Activated CD4-positive, alpha-beta T cell treated with anti-CD3 and anti-CD28 coated beads, Interleukin-2, amount 50 U/mL, for 24 hours (primary cell): ENCODE measurements around the gene DNAJA2.
"Not testable (repeated sequence)": the region's sequence is repeated elsewhere in the genome, so short reads cannot be mapped to it uniquely, and the experiment has no call there.

Experiments
- DNase-seq, 2 donors: peaks; one replicate each; pipeline ENCODE4 v3.0.0-alpha.2; 2020; ENCODE audit warnings: low read depth in 1 of 2, low spot score in 1 of 2

Gene DNAJA2

GRCh38 chr16:46975908-46976470 lies 2.5 kb upstream of the DNAJA2 start:
- DNase-seq, result no peak

GRCh38 chr16:46975165-46975564 lies 1.7 kb upstream of the DNAJA2 start:
- DNase-seq, result no peak

GRCh38 chr16:46974352-46974751 lies 878 bp upstream of the DNAJA2 start:
- DNase-seq, result no peak

DNA sequence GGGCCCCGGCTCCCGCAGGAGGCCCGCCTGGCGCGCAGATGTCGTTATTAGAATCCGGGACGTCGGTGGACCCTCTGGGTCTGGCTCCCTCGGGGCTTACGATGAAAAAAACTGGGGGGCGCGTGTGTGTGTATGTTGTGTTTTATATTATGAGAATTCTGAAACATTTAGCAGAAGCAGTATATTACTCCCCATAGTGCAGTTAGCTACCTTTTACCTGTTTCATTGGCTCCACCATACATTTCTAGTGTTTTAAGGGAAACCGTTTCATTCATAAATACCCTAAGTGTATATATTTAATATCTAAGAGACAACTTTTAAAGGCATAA lies 486 bp upstream of the DNAJA2 start:
- no peak for DNase-seq

- DNase-seq, result peak in 1 of 2 donors; percentile 28
Observed at GRCh38 chr16:46972429-46973206, 856 bp downstream of the DNAJA2 start.

GRCh38 chr16:46971271-46971670 lies 2.2 kb downstream of the DNAJA2 start:
- DNase-seq, result no peak

DNA sequence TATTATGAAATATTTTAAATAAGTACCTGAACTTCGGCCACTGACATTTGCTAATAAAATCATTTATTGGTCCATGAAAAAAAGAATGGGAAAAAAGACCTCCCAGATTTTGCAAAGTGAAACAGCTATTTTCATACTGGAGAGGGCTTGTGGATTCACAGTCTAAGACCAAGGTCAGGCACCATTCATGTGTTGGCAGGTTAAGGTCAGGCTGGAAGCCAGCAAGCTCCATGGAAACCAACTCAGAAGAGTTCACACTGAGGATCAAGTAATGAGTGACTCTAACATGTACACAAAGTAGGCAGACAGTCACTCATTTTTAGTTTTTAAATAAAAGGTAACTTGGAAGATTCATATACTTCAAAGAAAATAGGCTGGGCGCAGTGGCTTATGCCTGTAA lies 3.4 kb downstream of the DNAJA2 start:
- DNase-seq, result no peak

DNA sequence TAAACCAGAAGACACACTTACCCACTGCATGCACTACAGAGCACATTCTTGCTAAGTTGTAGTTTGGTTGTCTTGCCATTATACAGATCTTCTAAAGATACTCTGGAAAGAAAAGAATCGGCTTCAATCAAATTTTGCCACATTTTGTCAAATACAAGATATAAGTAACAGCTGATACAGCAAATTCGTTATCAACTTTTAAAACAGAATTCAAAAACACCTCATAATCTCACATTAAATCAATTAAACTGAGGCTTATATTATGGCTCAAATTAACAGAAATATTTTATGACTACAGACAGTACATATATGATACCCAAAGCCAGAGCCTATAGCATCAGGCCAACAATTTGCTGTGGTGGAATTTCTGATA lies 5.4 kb downstream of the DNAJA2 start:
- DNase-seq, result no peak

DNA sequence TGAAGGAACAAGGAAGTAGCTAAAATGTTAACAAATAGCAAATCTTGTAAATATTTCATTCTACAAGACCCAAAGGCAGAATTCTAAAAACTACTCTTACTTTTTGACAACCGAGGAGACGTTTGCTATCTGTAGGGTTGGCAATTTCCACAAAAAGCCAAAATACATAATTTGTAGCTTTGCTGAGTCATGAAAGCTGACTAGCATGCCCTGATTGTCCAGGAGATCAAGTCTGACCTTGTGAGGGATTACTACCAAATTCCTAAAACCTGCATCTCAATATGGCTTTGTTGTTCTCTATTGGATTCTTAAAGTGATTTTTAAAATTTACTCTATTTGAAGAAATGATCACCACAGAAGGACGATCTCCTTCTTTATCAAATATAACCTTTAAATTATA lies 10.8 kb downstream of the DNAJA2 start:
- DNase-seq, result no peak

DNA sequence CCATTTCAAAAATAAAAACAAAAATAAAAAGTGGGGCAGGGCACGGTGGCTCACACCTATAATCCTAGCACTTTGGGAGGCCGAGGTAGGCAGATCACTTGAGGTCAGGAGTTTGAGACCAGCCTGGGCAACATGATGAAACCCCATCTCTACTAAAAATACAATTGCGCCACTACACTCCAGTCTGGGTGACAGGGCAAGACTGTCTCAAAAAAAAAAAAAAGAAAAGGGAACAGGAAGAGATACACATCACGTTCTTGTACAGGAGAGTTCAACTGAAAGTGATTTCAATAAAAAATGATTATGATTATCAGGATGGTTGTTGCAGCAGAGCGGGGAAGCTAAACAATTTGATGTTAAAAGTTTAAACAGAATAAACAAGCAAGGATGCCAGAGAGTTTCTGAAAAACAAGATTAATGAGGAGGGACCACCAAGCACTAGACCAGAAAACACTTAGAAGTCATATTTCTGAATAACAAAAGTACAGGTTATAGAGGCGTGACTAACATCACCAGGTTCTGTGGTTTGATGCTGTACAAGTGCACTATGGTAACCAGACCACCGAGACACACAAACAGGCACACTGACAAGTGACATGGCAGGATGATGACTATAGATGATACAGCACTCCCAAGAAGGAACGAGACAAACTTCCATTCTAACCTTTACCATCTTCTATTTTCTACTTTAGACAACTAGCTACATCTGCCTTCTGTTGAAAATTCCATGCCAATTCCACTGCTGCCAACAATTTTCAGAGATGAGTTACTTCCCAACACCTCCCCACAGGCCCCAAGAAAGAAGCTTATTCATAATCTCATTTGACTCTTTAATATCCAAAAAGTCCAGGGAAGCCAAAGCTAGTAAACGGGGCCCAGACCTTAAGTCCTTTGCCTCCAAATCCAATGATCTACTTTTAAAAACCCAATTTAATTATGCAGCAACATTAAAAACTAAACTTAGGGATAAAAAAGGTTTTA lies 11.8 kb downstream of the DNAJA2 start:
- no peak for DNase-seq

- no peak for DNase-seq
Observed at GRCh38 chr16:46954562-46954961, 18.9 kb downstream of the DNAJA2 start.

GRCh38 chr16:46950009-46950408 lies 23.5 kb downstream of the DNAJA2 start:
- no peak for DNase-seq

DNA sequence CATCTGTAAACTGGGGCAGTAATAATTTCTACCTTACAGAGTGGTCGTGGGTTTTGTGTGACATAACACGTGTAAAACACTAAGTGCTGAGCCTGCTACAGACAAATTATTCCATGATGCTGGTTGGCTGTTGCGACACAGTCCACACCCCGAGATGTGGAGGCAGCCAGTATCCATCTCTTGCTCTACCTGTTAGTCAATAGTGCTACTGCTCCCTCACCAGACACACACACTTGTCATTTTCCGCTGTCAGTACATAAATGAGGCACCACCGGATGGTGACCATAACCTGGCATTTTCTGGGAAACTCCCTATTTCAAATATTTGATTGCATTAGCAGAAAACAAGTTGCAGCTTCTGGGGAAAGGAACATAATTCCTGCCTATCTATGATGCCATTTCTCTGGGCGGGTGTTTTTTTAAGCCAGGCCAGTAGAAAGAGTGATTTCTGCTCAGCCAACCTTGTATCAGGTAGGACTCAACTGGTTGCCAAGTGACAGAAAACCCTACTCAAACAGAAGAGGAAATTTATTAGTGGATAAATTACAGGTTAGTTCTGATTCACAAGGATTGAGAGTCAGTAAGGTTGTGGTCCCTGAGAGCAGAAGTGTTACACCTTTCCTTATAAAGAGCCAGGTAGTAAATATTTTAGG lies 24.1 kb downstream of the DNAJA2 start:
- DNase-seq, result no peak

DNA sequence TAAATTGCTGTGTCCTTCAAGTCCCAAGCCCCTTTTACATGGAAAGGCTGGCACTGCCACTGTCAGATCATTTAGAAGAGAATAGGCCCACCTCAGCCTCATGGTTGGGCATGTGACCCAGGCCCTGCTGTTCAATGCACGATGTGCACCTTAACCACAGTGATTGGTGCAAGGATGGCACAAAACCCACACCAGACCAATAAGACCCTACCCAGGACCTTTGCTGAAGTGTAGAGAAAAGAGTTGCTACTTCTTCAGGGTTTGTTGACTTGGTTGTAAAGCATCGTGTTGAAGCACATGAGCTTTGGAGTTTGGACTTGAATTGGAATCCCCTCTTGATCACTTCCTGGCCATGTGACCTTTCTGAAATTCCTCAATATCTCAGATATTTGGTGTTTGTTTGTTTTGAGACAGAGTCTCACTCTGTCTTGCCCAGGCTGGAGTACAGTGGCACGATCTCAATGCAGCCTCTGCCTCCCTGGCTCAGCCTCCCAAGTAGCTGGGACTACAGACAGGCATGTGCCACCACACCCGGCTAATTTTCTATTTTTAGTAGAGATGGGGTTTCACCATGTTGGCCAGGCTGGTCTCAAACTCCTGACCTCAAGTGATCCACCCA lies 24.8 kb downstream of the DNAJA2 start:
- no peak for DNase-seq

DNA sequence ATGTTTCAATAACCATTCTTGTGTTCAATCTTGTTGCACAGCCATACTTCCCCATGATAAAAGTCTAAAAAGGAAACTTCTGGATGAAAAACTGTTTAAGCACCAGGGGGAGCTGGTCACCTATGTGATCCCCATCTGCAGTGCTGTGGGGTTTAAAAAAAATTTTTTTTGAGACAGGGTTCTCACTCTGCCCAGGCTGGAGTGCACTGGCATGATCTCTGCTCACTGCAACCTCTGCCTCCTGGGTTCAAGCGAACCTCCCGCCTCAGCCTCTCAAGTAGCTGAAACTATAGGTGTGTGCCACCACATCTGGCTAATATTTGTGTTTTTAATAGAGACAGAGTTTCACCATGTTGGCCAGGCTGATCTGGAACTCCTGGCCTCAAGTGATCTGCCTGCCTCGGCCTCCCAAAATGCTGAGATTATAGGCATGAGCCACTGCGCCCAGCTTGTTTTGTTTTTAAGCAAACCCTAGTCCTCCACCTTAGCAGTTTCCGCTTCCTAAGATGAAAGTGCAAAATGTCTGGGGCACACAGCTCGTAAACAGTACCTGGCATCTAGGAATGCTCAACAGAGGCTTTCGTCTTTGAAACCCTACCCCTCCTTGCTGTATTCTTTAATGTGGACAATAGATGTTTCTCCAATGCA lies 25.4 kb downstream of the DNAJA2 start:
- DNase-seq, result peak in 1 of 2 donors; percentile 13

DNA sequence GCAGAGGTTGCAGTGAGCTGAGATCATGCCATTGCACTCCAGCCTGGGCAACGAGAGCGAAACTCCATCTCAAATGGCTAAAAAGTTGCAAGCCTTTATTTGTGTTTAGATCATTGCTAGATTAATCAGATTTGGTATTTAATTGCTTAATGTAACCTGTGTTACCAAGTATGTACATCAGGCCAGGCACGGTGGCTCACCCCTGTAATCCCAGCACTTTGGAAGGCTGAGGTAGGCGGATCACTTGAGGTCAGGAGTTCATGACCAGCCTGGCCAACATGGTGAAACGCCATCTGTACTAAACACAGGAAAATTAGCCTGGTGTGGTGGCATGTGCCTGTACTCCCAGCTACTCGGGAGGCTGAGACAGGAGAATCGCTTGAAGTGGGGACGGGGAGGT lies 28.8 kb downstream of the DNAJA2 start:
- DNase-seq, result not testable (repeated sequence)

GRCh38 chr16:46937536-46937935 lies 35.9 kb downstream of the DNAJA2 start:
- no peak for DNase-seq

GRCh38 chr16:46932802-46933201 lies 40.7 kb downstream of the DNAJA2 start:
- DNase-seq, result no peak

DNA sequence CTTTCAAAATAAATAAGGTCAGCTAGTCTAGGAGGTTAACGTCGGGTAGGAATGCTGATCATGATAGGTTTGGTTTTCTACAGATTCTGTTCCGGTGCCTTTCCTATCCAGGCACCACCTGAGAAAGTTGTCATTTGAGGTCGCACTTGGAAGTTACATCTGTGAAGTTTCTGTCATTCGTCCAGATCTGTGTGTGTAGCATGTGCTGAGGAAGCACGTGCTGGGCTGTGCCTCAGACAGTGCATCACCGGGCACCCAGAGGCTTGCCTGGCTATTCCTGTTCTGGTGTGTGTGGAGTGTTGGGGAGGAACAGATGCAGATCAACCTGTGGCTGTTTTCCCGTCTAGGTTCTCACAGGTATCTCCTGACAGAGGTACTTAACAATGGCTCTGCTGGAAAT lies 42.6 kb downstream of the DNAJA2 start:
- DNase-seq, result no peak
